Frontal cortex (tissue), 4 donors: ENCODE data around the gene PRPF6. TPM values are rescaled to one million over a fixed set of nuclear protein-coding genes. Genes with fewer than 3 reads are reported as not detected.
"Not testable (repeated sequence)": the region's sequence is repeated elsewhere in the genome, so short reads cannot be mapped to it uniquely, and the experiment has no call there.

ENCODE experiments used
- DNase-seq, 2 donors: peaks; one replicate each; pipeline ENCODE4 v3.0.0; 2012; ENCODE audit warnings: low spot score in 2 of 2
- FAIRE-seq: peaks from 2 replicates; lab custom pipeline; 2012; peaks lifted over from hg19 to GRCh38; lab: Jason Lieb, UNC
- total RNA-seq: library from RNA; depleted of rRNA; stranded (reverse); fragments of >200 nt; gene quantifications from one replicate; pipeline ENCODE4 v1.2.3, GENCODE V29; 2014
- donor health status: control.
- donor health status: control.
- donor health status: control.

Gene PRPF6
- total RNA-seq, 1 donor from 2014 or later: 81.9 TPM

DNA sequence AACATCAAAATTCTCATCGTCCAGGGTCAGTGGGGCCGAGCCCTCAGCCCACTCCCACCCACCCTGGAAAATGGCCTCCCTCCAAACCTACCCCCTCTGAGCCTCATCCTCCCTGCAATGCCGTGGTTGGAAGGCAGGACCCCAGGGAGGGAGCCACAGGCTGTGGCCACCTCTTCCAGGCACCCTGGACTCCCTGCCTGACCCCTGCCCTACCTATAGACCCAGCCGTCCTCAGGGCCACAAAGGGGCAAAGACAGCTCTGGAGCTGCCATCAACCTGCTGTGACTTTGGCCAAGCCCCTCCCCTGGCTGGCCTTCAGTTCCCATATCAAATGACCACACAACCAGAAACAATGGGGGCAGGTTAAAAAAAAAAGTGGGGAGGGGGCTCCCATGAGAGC is 22.5 kb upstream of the PRPF6 start:
- FAIRE-seq: no peak
- DNase-seq: no peak

DNA sequence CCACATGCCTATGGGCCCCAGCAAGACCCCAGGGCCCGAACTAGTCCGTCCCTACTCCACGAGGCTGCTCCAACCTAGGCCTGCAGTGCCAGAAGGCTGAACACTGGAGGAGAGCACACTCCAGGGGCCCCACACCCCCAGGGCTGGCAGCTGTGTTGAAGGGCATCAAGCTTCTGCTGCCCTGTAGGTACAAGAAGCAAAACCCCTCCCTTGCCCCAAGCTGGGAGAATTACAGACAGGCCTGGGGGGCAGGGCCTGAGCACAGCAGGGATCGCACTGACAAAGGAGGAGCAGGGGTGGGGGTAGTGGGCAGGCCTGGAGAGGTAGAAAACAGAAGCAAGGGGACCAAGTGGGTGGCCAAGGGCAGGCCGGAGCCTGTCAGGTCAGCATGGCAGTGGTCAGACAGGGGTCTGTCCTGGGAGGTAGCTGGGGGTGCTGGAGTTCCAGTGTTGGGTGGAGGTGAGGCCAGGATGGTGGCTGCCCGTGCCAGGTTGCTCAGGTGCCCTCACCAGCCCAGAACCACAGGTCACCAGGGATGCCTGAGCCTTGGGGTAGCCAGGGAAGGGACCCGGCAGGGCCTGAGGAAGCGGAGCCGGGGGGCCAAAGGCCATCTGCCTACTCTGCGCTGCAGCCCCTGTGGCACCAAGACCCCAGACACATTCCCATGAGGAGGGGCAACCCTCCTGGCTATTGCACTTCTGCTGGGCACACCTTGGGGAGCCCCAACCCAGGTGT is 21.8 kb upstream of the PRPF6 start:
- FAIRE-seq (no peak), DNase-seq (no peak)

GRCh38 chr20:63959699-63960075 is 21.2 kb upstream of the PRPF6 start:
- no peak for FAIRE-seq
- no peak for DNase-seq

DNA sequence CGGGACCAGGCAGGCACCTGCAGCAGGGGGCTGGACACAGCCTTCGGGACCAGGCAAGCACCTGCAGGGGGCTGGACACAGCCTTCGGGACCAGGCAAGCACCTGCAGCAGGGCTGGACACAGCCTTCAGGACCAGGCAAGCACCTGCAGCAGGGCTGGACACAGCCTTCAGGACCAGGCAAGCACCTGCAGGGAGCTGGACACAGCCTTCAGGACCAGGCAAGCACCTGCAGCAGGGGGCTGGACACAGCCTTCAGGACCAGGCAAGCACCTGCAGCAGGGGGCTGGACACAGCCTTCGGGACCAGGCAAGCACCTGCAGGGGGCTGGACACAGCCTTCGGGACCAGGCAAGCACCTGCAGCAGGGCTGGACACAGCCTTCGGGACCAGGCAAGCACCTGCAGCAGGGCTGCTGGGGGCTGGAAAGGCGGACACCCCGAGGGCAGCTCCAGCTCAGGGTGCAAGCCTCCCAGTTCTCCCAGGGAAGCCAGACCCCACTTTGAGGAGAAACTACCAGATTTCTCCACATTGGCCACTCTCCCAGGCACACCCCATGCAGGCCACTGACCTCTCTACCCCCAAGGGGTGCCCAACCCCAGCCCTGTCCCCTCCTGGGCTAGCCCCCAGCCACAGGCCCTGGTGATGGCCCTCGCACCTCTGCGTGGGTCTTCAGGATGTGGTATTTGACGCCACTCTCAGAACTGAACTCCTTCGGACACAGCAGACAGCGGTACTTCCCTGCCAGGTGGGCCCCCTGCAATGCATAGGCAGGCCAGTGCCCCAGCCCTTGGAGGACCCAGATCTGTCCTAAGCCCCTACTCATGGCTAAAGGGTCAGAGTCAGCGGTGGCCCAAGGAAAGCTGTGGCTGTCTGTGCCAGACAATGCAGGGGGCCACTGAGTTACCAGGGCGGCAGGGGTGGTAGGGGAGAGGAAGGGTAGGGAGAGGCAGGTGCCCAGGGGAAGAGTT is 20.0 kb upstream of the PRPF6 start:
- FAIRE-seq, DNase-seq: not testable (repeated sequence)

- FAIRE-seq (no peak), DNase-seq (no peak)
These were observed 19.1 kb upstream of the PRPF6 start for GRCh38 chr20:63961664-63962425.

- FAIRE-seq: no peak
- DNase-seq: no peak
These were observed 18.2 kb upstream of the PRPF6 start for GRCh38 chr20:63962426-63963347.

GRCh38 chr20:63963348-63963741 is 17.6 kb upstream of the PRPF6 start:
- DNase-seq: no peak
- FAIRE-seq: no peak

GRCh38 chr20:63963784-63964301 is 17.1 kb upstream of the PRPF6 start:
- no peak for FAIRE-seq

GRCh38 chr20:63964412-63964811 is 16.5 kb upstream of the PRPF6 start:
- no peak for FAIRE-seq
- no peak for DNase-seq

More at GRCh38 chr20:63963784-63964301, 17.1 kb upstream of the PRPF6 start:
- no peak for DNase-seq

- no peak for DNase-seq
- no peak for FAIRE-seq
These were observed 14.6 kb upstream of the PRPF6 start for GRCh38 chr20:63966172-63966943.

- DNase-seq (no peak), FAIRE-seq (no peak)
These were observed 14.0 kb upstream of the PRPF6 start for GRCh38 chr20:63966944-63967322.

GRCh38 chr20:63967330-63968135 is 13.4 kb upstream of the PRPF6 start:
- FAIRE-seq (no peak), DNase-seq (no peak)

DNA sequence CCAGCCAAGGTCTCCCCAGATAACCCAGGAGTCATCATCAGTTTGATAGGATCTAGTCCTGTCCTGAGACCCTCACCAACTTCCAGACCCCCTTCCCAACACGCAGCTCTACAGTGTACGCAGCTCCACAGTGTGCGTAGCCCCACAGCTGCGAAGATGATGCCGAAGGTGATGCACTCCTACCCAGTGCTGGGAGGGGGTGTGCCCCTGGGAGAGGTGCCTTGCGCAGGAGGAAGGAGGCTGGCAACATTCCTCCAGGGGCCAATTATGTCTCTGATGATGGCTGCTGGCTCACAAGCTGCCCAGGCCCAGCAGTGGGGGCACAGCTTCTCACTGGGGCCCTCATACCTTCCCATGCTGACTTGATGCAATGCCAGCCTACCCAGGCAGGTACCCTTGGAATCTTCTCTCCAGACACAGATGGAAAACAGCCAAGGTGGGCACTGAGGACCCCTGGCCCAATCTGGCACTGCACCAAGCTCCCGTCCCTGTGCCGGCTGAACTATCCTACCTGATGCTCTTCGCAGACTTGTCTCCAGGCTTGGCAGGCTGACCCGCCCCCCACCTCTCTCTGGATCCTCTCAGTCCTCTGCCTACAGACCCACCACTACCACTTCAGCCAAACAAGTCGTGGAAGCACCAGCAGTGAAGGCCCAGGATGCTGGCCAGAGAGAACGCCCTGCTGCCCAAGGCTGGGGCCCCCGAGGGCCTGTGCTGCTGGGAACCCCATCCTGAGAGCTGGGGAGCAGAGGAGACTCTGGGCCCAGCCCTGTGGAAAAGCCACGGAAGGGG is 12.6 kb upstream of the PRPF6 start:
- DNase-seq (no peak), FAIRE-seq (no peak)

GRCh38 chr20:63968928-63969760 is 11.8 kb upstream of the PRPF6 start:
- no peak for FAIRE-seq
- DNase-seq: peak in 1 of 2 donors; percentile 67

DNA sequence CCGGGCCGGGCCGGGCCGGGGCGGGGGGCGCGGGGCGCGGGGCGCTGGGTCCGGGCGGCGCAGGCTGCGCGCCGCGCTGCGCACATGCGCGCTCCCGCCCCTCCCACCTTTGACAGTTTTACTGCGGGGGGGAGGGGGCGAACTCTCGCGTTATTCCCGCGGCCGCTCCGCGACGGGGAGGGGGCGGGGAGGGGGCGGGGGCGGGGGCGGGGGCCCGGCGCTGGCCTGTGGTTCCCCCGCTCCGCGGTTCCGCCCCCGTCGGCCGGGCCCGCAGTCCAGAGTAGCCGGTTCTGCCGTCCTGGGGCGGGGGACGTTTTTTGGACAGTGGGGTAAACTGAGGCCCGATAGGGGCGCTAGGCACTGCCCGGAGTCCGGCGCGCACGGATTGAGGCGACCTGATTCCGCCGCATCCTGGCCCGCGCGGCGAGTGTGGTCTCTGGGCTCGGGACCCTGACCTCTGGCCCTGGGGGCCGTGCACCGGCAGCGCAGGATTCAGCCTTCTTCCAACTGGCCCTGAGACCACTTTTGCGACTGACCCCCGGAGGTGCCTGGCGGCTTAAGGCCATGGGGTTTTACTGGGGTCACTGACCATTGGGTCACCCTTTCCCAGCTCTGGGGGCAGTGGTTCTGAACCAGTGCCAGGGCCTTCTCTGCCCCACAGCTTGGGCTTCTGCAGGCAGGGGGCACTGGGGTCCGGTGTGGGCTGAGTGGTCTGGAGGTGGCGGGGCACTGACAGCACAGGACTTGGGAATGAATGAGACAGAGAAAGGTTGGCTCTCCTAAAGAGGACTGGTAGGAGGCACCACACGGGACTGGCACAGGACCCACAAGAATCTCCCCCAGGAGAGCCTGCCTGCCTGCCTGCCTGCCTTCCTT is 10.9 kb upstream of the PRPF6 start, which contains the start of gene ZNF512B:
TSS of gene ZNF512B (minus strand) at position 93 of the 876 bp plus-strand sequence. CDS start 1,980 bp downstream, outside the sequence.
- FAIRE-seq (no peak), DNase-seq (peak; percentile 88 to 93)
